Ishikawa (cell line): Measurements from ENCODE around the gene GRAMD4.

Source experiments
- CEBPB ChIP-seq: IDR thresholded peaks from 2 replicates; pipeline ENCODE4 v1.6.1; 2012
- CREB1 ChIP-seq: IDR thresholded peaks from 2 replicates; pipeline ENCODE4 v1.6.1; 2012; ENCODE audit warnings: low read depth
- EGR1 ChIP-seq: IDR thresholded peaks from 2 replicates; pipeline ENCODE4 v1.6.1; 2012
- EP300 ChIP-seq: IDR thresholded peaks from 2 replicates; pipeline ENCODE4 v1.6.1; 2012; ENCODE audit warnings: borderline replicate concordance
- FOXM1 ChIP-seq: IDR thresholded peaks from 2 replicates; pipeline ENCODE4 v1.6.1; 2012; ENCODE audit warnings: low read depth, borderline replicate concordance
- MAX ChIP-seq: IDR thresholded peaks from 2 replicates; pipeline ENCODE4 v1.6.1; 2012
- NFIC ChIP-seq: IDR thresholded peaks from 2 replicates; pipeline ENCODE4 v1.6.1; 2012
- RAD21 ChIP-seq: IDR thresholded peaks from 2 replicates; pipeline ENCODE4 v1.6.1; 2012; ENCODE audit warnings: low read depth
- REST ChIP-seq: IDR thresholded peaks from 2 replicates; pipeline ENCODE4 v1.6.1; 2012; ENCODE audit warnings: low read depth, mild to moderate bottlenecking
- TAF1 ChIP-seq: IDR thresholded peaks from 2 replicates; pipeline ENCODE4 v1.6.1; 2012; ENCODE audit warnings: low read depth, mild to moderate bottlenecking
- TCF12 ChIP-seq: IDR thresholded peaks from 2 replicates; pipeline ENCODE4 v1.6.1; 2012; ENCODE audit warnings: low read depth
- TEAD4 ChIP-seq: IDR thresholded peaks from 2 replicates; pipeline ENCODE4 v1.6.1; 2012
- USF1 ChIP-seq: IDR thresholded peaks from 2 replicates; pipeline ENCODE4 v1.6.1; 2012
- YY1 ChIP-seq: IDR thresholded peaks from 2 replicates; pipeline ENCODE4 v1.6.1; 2012; ENCODE audit warnings: low read depth
- ZBTB7A ChIP-seq: IDR thresholded peaks from 2 replicates; pipeline ENCODE4 v1.6.1; 2012; ENCODE audit warnings: low read depth

GRAMD4 gene

GRCh38 chr22:46636221-46637002, 16.2 kb downstream of the GRAMD4 start:
- TF ChIP-seq ZBTB7A (no peak), TAF1 (no peak), EGR1 (no peak), NFIC (no peak), FOXM1 (no peak), CEBPB (no peak), EP300 (no peak), RAD21 (no peak), CREB1 (no peak)

- TF ChIP-seq EGR1 (no peak), TEAD4 (no peak), FOXM1 (no peak), RAD21 (no peak), YY1 (no peak), NFIC (no peak), CREB1 (no peak), USF1 (no peak), CEBPB (no peak), MAX (no peak), ZBTB7A (no peak), REST (no peak)
Measured at GRCh38 chr22:46637711-46638600, 17.8 kb downstream of the GRAMD4 start.

- TF ChIP-seq CREB1, result no peak
- no peak for TF ChIP-seq NFIC
- TF ChIP-seq YY1, result no peak
- TF ChIP-seq TAF1, result no peak
- no peak for TF ChIP-seq CEBPB
- no peak for TF ChIP-seq ZBTB7A
- no peak for TF ChIP-seq REST
- no peak for TF ChIP-seq MAX
- no peak for TF ChIP-seq EGR1
- TF ChIP-seq FOXM1, result no peak
- TF ChIP-seq RAD21, result no peak
- no peak for TF ChIP-seq TCF12
- TF ChIP-seq EP300, result no peak
- no peak for TF ChIP-seq TEAD4
Measured at GRCh38 chr22:46638601-46639431, 18.6 kb downstream of the GRAMD4 start.

- no peak for TF ChIP-seq TAF1
- TF ChIP-seq FOXM1, result no peak
- no peak for TF ChIP-seq REST
- TF ChIP-seq EP300, result no peak
- no peak for TF ChIP-seq RAD21
- no peak for TF ChIP-seq ZBTB7A
- no peak for TF ChIP-seq CEBPB
- TF ChIP-seq MAX, result no peak
- no peak for TF ChIP-seq TCF12
- no peak for TF ChIP-seq CREB1
- TF ChIP-seq EGR1, result no peak
- TF ChIP-seq USF1, result no peak
- no peak for TF ChIP-seq TEAD4
- no peak for TF ChIP-seq NFIC
- TF ChIP-seq YY1, result no peak
Measured at GRCh38 chr22:46639843-46640242, 19.7 kb downstream of the GRAMD4 start.
